CD1c-positive myeloid dendritic cell (primary cell): ENCODE measurements around the gene SND1.

Source experiments
- DNase-seq: peaks from one replicate; pipeline ENCODE4 v3.0.0-alpha.2; 2016; ENCODE audit errors: extremely low spot score

Gene SND1

GRCh38 chr7:127651556-127652332 lies at the start of gene SND1:
Gene SND1, plus strand, starts transcription at chr7:127652194. Its CDS starts 180 bp downstream, at chr7:127652374.
- DNase-seq: peak; percentile 98

- no peak for DNase-seq
Observed at GRCh38 chr7:127608446-127608845, 43.5 kb upstream of the SND1 start.

DNA sequence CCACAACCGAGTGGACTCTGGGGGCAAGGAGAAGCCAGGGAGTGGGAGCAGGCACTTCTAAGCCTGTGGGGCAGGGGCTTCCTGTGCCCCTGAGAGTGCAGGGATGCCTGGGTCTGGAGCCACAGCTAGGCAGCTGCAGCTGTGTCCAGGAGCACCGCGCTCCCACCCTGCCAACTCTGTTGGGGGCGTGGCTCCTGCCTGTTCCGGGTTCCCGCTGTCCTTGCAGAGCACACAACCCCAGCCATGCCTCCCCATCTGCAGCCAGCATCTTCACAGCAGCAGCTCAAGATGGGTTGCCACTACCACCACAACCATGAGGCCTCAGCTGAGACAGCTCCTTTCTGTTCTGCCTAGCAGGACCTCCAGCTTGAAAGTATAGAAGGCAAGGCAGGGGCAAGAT lies 42.7 kb upstream of the SND1 start:
- no peak for DNase-seq

DNA sequence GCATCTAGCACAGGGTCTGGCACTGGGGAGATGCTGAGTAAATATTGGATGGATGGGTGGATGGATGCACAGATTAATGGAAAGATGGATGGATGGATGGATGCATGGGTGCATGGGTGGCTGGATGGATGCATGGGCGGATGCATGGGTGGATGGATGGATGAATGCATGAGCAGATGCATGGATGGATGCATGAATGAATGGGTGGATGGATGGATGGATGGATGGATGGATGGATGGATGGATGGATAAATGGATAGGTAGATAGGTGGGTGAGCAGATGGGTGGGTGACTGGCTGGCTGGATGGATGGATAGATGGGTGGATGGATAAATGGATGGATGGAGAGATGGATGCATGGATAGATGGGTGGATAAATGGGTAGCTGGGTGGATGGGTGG lies 39.7 kb upstream of the SND1 start:
- no peak for DNase-seq

- no peak for DNase-seq
Observed at GRCh38 chr7:127616724-127617123, 35.3 kb upstream of the SND1 start.

- DNase-seq: no peak
Observed at GRCh38 chr7:127618042-127618441, 34.0 kb upstream of the SND1 start, which contains the start of gene PAX4. Gene PAX4, minus strand, starts transcription at chr7:127618142. Its CDS starts 2,214 bp downstream, at chr7:127615928.

GRCh38 chr7:127618775-127619174 lies 33.2 kb upstream of the SND1 start:
- no peak for DNase-seq

DNA sequence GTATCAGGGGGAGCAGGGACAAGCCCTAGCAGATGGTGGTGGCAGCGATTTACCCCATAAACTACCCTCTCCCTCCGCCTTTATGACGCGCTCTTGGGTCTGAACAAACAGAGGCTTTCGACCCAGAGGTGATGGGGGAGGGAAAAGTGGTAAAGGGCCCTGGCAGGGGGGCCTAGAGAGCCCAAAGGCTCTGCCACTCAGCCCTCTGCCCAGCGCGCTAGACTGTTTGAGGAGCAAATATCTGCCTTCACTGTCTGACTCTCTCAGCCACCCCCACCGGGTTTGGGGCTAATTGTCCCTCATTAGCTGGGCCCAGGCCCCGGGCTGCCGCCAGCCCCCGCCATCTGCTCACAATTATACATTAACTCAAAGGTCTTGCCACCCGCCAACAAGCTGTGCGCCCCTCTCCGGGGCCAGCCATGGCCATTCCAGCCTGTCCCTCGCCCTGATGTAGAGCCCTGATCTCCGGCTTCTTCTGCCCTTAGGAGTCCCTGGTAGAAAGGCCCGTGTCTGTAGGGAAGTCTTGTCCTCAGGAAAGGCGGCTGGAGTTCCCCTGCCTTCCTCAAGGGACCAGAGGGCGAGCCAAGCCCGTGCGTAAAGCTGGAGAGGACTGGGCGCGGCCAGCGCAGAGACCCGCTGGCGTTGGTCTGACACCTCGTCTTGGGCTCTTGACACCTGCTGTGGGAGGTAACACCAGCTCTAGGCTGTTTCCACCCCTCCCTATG lies 32.2 kb upstream of the SND1 start:
- DNase-seq: no peak

GRCh38 chr7:127620406-127621233 lies 31.4 kb upstream of the SND1 start:
- DNase-seq: peak; percentile 15

DNA sequence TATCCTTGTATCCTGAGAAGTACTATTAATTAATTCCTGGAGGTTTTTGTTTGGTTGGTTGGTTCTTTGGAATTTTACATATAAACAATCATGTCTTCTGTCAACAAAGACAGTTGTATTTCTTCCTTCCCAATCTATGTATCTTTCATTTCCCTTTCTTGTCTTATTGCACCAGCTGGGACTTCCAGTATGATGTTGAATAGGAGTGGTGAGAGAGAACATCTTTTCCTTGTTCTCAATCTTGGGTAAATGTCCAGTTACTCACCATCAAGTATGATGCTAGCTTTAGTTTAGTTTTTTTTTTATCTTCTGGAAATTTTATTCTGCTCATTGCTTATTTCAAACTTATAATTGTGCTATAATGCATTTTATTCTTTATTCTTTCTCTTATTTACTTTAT lies 26.7 kb upstream of the SND1 start:
- DNase-seq: no peak

GRCh38 chr7:127628445-127628844 lies 23.5 kb upstream of the SND1 start:
- no peak for DNase-seq

DNA sequence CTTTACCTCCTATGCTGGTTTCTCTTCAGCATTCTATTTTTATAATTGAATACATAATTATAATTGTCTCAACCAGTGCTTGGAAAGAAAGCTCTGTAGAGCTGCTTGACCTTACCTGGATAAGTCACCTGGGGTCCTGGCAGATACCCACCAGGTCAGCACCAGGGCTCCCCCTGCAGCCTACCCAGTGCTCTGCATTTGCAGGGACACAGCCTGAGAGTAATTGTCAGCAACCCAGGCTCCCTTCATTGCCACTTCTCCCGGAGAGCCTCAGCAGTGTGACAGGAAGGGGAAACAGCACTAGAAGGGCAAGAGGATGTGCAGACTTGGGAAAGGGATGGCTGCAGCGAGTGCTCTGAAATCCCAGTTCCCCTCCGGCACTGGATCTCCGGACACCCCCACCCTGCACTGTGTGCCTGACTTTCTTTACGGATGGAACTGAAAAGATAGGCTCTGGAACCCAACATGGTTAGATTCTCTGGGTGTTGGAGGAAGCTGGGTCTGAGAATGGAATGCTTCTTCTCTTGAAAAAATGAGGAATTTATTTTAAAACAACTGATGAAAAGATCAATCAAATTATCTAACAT lies 22.6 kb upstream of the SND1 start:
- peak; percentile 24 for DNase-seq

DNA sequence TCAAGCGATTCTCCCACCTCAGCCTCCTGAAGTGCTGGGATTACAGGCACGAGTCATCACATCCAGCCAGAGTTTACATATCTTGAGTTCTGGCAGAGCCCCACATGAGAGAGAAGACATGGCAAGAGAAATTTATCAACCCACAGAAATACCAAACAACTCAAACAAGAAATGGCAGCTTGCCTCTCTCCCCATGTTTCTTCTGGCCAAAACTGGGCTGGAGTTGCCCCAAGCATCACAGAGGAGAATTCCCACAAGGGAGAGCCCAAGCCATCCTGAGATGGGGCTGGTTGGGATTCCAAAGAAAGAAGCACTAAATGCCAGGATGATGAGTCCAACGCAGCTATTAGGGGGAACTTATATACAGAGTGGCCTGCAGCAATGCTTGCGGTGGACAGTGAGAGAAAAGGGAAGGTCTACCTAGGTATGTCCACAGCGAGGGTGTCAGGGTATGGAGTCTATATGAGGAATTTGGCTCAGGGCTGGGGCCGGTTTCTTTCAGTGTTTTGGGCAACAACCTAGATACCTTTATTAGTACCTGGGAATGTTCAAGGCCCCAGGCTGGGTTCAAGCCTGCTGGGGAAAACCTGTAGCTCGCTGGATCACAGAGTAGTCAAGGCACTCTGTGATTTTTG lies 19.6 kb upstream of the SND1 start:
- DNase-seq: no peak

DNA sequence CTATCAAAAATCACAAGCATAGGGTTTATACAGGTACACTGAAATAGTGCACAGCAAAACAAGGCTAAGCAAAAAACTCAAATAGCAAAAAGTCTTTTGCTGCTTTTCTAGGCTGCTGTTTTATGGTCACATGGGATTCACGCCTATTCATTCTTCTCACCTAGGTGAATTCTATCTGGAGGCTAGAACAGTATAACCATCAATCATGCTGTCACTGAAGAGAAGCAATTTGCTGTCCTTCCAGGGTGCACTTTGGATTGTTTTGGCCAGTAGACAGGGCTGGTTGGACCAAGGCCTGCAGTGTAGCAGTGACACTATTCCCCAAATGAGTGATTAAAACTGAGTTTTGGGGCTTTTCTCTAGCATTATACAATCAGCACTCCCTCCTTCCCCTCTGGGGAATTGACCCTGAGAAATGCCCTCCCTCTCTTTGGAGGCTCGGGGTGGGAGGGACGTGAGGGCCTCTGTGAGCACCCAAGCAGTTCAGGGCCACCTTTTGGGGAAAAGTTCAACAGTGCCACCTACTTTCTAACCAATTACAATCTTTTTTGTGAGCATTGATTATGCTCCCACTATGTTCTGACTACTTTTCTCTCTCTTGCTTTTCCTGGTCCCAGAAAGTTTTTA lies 16.2 kb upstream of the SND1 start:
- DNase-seq: no peak

- no peak for DNase-seq
Observed at GRCh38 chr7:127638197-127638596, 13.8 kb upstream of the SND1 start.

- DNase-seq: no peak
Observed at GRCh38 chr7:127644484-127644883, 7.5 kb upstream of the SND1 start.

- DNase-seq: no peak
Observed at GRCh38 chr7:127647636-127648035, 4.4 kb upstream of the SND1 start.

DNA sequence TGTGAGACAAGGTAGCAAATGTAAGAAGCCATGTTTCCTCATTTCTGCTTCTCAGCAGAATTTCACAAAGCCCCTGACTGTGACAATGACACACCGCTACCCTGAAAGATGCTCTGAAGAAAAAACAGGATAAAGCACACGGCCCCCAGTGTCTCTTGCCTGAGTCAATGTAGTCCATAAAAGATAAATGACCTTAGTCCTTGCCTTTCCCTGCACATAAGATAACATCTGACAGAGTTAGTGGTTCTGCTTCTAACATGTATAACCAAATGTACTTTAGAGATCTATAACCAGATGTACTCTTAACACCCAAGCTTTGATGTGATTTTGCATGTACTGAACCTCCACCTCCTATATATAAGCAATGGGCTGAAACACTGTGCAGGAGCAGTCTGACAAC lies 3.0 kb upstream of the SND1 start:
- DNase-seq: no peak

GRCh38 chr7:127650847-127651555 lies 993 bp upstream of the SND1 start:
- DNase-seq: no peak
